ENCODE results near the gene ZNF514.
"Not testable (repeated sequence)": the region's sequence is repeated elsewhere in the genome, so short reads cannot be mapped to it uniquely, and the experiment has no call there.

The ZNF514 gene

DNA sequence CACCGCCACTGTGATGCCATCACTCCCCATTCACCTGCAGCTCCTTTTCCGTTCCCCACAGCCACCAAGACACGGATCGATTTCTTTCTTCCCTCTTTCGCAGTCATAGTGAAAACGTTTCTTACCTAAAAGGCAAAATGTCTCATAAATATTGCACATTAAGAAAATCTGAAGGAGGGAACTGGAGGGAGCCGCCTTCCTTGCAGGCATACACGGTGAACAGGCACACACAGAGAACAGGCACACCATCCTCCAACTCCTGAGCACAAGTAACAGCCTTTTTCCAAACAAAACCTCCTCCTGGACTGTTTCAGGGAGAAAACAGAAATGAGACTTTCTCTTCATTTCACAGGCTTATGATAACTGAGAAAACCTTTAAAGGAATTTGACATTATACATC lies 55.0 kb downstream of the ZNF514 start:
- H3K9me3 ChIP-seq (ENCODE audit: control insufficient read depth in 2 of 2, low read length in 2 of 2), result no peaks in the 10 kb centered on the region
- no peak overlapping the region for H3K27ac ChIP-seq (ENCODE audit: low read depth in 2 of 2, low read length in 2 of 2)
- H3K4me1 ChIP-seq (ENCODE audit: control insufficient read depth in 2 of 2, insufficient read depth in 2 of 2, low read length in 2 of 2), result no peaks in the 10 kb centered on the region
- H3K27me3 ChIP-seq (ENCODE audit: control insufficient read depth in 2 of 2, insufficient read depth in 2 of 2, low read length in 2 of 2), result no peaks in the 10 kb centered on the region
- peaks cover 60 to 85% of the 10 kb centered on the region in 2 donors for H3K36me3 ChIP-seq (ENCODE audit: control insufficient read depth in 2 of 2, insufficient read depth in 2 of 2, low read length in 2 of 2)
- H3K9ac ChIP-seq (ENCODE audit: low read depth in 1 of 2, low read length in 2 of 2), result no peak overlapping the region
- H3K4me3 ChIP-seq (ENCODE audit: low read length in 2 of 2), result no peak overlapping the region

DNA sequence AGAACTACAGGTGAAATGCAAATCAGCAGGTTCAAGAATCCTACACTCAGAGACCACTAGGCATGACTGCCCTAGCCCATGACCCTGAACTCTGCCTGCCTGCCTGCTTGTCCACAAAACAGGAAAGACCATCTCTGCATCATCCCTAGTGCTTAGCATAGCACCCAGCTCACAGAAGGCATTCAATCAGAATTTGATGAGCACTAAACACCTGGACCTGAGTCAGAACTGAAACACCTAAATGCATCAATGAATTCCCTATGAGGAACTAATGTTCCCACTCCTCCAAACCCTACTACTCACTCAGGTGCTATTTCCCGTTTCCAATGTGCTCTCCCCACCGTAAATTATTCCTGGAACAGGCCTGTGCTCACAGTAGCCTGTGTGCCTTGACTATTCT lies 59.7 kb downstream of the ZNF514 start:
- no peaks in the 10 kb centered on the region for H3K27me3 ChIP-seq (ENCODE audit: control insufficient read depth in 2 of 2, insufficient read depth in 2 of 2, low read length in 2 of 2)
- H3K4me1 ChIP-seq (ENCODE audit: control insufficient read depth in 2 of 2, insufficient read depth in 2 of 2, low read length in 2 of 2), result no peaks in the 10 kb centered on the region
- H3K9me3 ChIP-seq (ENCODE audit: control insufficient read depth in 2 of 2, low read length in 2 of 2), result no peaks in the 10 kb centered on the region
- no peak overlapping the region for H3K9ac ChIP-seq (ENCODE audit: low read depth in 1 of 2, low read length in 2 of 2)
- H3K27ac ChIP-seq (ENCODE audit: low read depth in 2 of 2, low read length in 2 of 2), result no peak overlapping the region
- H3K36me3 ChIP-seq (ENCODE audit: control insufficient read depth in 2 of 2, insufficient read depth in 2 of 2, low read length in 2 of 2), result peaks cover 30 to 52% of the 10 kb centered on the region in 2 donors
- no peak overlapping the region for H3K4me3 ChIP-seq (ENCODE audit: low read length in 2 of 2)

DNA sequence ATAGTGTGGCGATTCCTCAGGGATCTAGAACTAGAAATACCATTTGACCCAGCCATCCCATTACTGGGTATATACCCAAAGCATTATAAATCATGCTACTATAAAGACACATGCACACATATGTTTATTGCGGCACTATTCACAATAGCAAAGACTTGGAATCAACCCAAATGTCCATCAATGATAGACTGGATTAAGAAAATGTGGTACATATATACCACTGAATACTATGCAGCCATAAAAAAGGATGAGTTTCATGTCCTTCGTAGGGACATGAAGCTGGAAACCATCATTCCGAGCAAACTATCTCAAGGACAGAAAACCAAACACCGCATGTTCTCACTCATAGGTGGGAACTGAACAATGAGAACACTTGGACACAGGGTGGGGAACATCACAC lies 61.4 kb downstream of the ZNF514 start:
- not testable (repeated sequence) for H3K27ac ChIP-seq (ENCODE audit: low read depth in 2 of 2, low read length in 2 of 2); H3K4me3 ChIP-seq (ENCODE audit: low read length in 2 of 2); H3K9me3 ChIP-seq (ENCODE audit: control insufficient read depth in 2 of 2, low read length in 2 of 2); H3K4me1 ChIP-seq (ENCODE audit: control insufficient read depth in 2 of 2, insufficient read depth in 2 of 2, low read length in 2 of 2); H3K9ac ChIP-seq (ENCODE audit: low read depth in 1 of 2, low read length in 2 of 2); H3K27me3 ChIP-seq (ENCODE audit: control insufficient read depth in 2 of 2, insufficient read depth in 2 of 2, low read length in 2 of 2)
- H3K36me3 ChIP-seq (ENCODE audit: control insufficient read depth in 2 of 2, insufficient read depth in 2 of 2, low read length in 2 of 2), result peaks cover 20 to 43% of the 10 kb centered on the region in 2 donors
